ENCODE measurements around the gene PRKD3. TPM values are rescaled to one million over a fixed set of nuclear protein-coding genes. Genes with fewer than 3 reads are reported as not detected.

PRKD3 gene
- total and polyA plus RNA-seq, 10 of the 15 experiments (the other 5 are each of a cell fraction or from before 2014, with no cell fraction given) = 3.3 to 14.9 (median 7.9) TPM

DNA sequence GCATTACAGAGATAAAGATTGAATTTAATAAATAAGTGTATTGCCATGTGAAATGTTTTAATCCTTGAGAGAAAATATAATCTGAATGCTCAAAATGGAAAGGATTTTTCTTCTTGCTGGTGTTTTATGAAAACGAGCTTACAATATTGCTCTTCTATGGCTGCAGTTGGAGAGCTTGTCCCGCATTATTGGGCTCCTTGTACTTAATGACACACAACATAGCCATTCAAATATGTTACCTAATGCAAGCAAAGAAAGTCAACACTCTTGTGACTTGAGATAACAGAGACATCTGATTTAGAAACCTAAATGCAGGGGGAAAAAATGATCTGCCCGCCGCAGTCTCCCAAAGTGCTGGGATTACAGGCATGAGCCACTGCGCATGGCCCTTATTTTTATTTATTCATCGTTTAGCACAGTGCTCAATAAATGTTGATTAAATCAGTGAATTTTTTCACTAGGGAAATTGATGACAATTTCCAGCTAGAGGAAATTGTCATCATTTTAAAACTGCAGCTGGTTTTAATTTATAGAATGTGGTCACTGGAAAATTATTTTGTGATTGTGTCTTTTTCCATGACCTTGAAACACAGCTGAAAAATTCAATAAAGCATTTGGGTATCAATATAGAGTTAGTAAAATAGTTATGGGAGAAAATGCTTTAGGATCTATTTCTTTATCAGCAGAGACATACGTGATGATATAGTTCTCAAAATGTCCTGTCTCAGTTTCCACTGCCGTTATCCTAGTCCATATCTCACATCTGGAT lies 2.4 kb upstream of the PRKD3 start (continued):
- no peak for TF ChIP-seq NFIC (IDR thresholded peaks at IDR 0.05; ENCODE audit: low read depth, low read length)

DNA sequence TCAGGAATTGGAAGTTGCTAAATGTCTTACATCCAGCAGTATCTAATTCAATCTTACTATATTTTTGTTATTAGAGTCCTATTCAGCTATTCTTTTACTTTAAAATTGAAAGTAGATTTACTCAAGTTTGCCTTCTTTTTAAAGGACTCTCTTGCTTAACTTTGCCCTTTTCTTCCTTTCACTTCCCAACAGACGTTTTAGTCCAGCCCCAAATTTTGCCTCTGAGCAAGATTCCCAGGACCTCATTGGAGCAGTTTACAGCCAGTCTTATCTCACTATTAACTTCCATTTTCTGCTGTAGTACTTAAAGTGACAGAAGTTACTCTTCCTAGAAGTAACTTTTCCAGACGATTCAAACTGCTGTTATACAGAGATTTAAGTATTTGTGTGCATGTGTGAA lies 1.7 kb upstream of the PRKD3 start:
- no peak for FAIRE-seq
- POLR2A ChIA-PET = no interaction called here
- 56% methylated on average over 2 of the region's 2 CpGs for WGBS (ENCODE audit: insufficient coverage, insufficient replicate concordance, low lambda C conversion rate, missing lambda C conversion rate)

More for the DNA sequence above, 1.7 kb upstream of the PRKD3 start:
- DNase-seq (ENCODE audit: low read depth, low spot score) = no peak
- TF ChIP-seq, protein P1, sequence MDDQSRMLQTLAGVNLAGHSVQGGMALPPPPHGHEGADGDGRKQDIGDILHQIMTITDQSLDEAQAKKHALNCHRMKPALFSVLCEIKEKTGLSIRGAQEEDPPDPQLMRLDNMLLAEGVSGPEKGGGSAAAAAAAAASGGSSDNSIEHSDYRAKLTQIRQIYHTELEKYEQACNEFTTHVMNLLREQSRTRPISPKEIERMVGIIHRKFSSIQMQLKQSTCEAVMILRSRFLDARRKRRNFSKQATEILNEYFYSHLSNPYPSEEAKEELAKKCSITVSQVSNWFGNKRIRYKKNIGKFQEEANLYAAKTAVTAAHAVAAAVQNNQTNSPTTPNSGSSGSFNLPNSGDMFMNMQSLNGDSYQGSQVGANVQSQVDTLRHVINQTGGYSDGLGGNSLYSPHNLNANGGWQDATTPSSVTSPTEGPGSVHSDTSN (IDR thresholded peaks at IDR 0.05; ENCODE audit: insufficient replicate concordance, low read depth, low read length) = no peak
- TF ChIP-seq ZNF207 (IDR thresholded peaks at IDR 0.05; ENCODE audit: borderline replicate concordance) = no peak
- no peak for TF ChIP-seq RBBP5 (conservative IDR thresholded peaks at IDR 0.05)
- TF ChIP-seq TCF3 (IDR thresholded peaks at IDR 0.05; ENCODE audit: borderline replicate concordance, insufficient read depth, low read depth, low read length) = no peak
- Histone ChIP-seq H3K9me3 (replicated peaks; ENCODE audit: control insufficient read depth, insufficient read depth, low read length) (no peaks in the 10 kb centered on the region), H3K79me2 (ENCODE audit: control insufficient read depth, insufficient read depth, low read length) (peaks cover 5% of the 10 kb centered on the region), H3K36me3 (ENCODE audit: control insufficient read depth in 2 of 2, insufficient read depth in 2 of 2, low read length in 1 of 2) (no peaks in the 10 kb centered on the region), H3K4me1 (ENCODE audit: control insufficient read depth, insufficient read depth, low read length) (peaks cover 3% of the 10 kb centered on the region; the same call in 1 of the 2 replicates), H3K27me3 (replicated peaks in 1 of 2; ENCODE audit: control insufficient read depth in 2 of 2, insufficient read depth in 2 of 2, low read length in 1 of 2) (peaks cover 2 to 6% of the 10 kb centered on the region in 2 experiments), H3K9ac (ENCODE audit: control insufficient read depth, insufficient read depth, low read length) (no peak overlapping the region), H3K27ac (ENCODE audit: control insufficient read depth, insufficient read depth) (no peak overlapping the region), H3K4me3 (no peak overlapping the region), H3K4me2 (ENCODE audit: control insufficient read depth, insufficient read depth) (no peak overlapping the region), H4K20me1 (ENCODE audit: control insufficient read depth, insufficient read depth) (no peaks in the 10 kb centered on the region), H2AFZ (ENCODE audit: control insufficient read depth, low read depth, low read length) (no peak overlapping the region)
- RAD21 ChIA-PET (ENCODE audit: unreplicated experiment) = interaction anchor here (1.1 kb wide), 1 partner anchor 49 kb away, joined by 3 read pairs; no protein-coding TSS in a partner anchor
- ATAC-seq = no peak
- in situ Hi-C loops (cut with MboI) = no loop called here
- no TSS peak for BruUV-seq (replicated peaks)
- CTCF ChIA-PET = interaction anchor here (0.8 to 1.4 kb wide), 3 partner anchors 14 to 51 kb away, joined by 3 read pairs; no protein-coding TSS in a partner anchor
- SMC1A ChIA-PET (ENCODE audit: uncharacterized antibody, unreplicated experiment) = interaction anchor here (2.2 kb wide), 1 partner anchor 19 kb away, joined by 7 read pairs; no protein-coding TSS in a partner anchor
- intact Hi-C loops (cut with micrococcal nuclease; ENCODE audit: unreplicated experiment) = no loop called here
